Kidney tubule cell (primary cell): ENCODE data around the gene ENDOV.

Experiments used
- DNase-seq: peaks from one replicate; pipeline ENCODE4 v3.0.0-alpha.2; 2018; ENCODE audit warnings: low spot score

Gene ENDOV

GRCh38 chr17:80431246-80432195 is 16.6 kb downstream of the ENDOV start:
- DNase-seq, result no peak

- DNase-seq, result no peak
Observed at GRCh38 chr17:80432350-80432955, 17.5 kb downstream of the ENDOV start.

- DNase-seq, result no peak
Observed at GRCh38 chr17:80432961-80433550, 18.1 kb downstream of the ENDOV start.

GRCh38 chr17:80433916-80434666 is 19.1 kb downstream of the ENDOV start:
- no peak for DNase-seq

GRCh38 chr17:80437532-80437931 is 22.6 kb downstream of the ENDOV start:
- DNase-seq, result no peak

GRCh38 chr17:80438806-80439205 is 23.8 kb downstream of the ENDOV start:
- DNase-seq, result no peak

- DNase-seq, result no peak
Observed at GRCh38 chr17:80439499-80439898, 24.5 kb downstream of the ENDOV start.

GRCh38 chr17:80441133-80441578 is 26.2 kb downstream of the ENDOV start:
- no peak for DNase-seq

- no peak for DNase-seq
Observed at GRCh38 chr17:80441598-80442322, 26.8 kb downstream of the ENDOV start.

- DNase-seq, result no peak
Observed at GRCh38 chr17:80442323-80442659, 27.3 kb downstream of the ENDOV start.

- no peak for DNase-seq
Observed at GRCh38 chr17:80442764-80443163, 27.8 kb downstream of the ENDOV start.

- no peak for DNase-seq
Observed at GRCh38 chr17:80443498-80443897, 28.5 kb downstream of the ENDOV start.

- no peak for DNase-seq
Observed at GRCh38 chr17:80443916-80444643, 29.1 kb downstream of the ENDOV start.

- no peak for DNase-seq
Observed at GRCh38 chr17:80444644-80444979, 29.6 kb downstream of the ENDOV start.

GRCh38 chr17:80445007-80445725 is 30.2 kb downstream of the ENDOV start:
- no peak for DNase-seq

- DNase-seq, result no peak
Observed at GRCh38 chr17:80445726-80446110, 30.8 kb downstream of the ENDOV start.

- peak; percentile 38 for DNase-seq
Observed at GRCh38 chr17:80446645-80447405, 31.9 kb downstream of the ENDOV start.

GRCh38 chr17:80447790-80448189 is 32.8 kb downstream of the ENDOV start:
- no peak for DNase-seq

- DNase-seq, result no peak
Observed at GRCh38 chr17:80449194-80449929, 34.4 kb downstream of the ENDOV start.
